ENCODE data around the gene TMEM119.

TMEM119 gene

GRCh38 chr12:108614639-108615038 is 16.8 kb upstream of the TMEM119 start:
- no peak for DNase-seq

DNA sequence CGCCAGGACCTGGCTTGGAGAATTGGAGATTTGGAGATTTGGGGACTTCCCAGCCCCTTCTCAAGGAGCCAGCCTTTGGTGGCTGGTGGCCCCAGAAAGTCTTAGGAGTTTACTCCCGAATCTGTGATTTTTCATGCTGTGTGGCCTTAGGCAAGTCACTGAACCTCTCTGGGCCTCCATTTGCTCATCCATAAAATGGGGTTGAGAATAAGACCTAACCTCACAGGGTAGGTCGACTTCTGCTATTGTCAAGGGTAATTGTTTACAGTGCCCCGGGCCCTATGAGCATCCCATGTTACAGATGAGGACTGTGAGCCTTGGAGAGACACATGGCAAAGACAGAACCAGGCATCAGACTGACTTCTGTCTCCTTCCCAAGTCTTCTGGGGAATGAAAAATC is 16.2 kb upstream of the TMEM119 start:
- no peak for DNase-seq

- no peak for DNase-seq
Observed at GRCh38 chr12:108613548-108613947, 15.7 kb upstream of the TMEM119 start.

- DNase-seq = no peak
Observed at GRCh38 chr12:108612788-108613282, 15.0 kb upstream of the TMEM119 start.

DNA sequence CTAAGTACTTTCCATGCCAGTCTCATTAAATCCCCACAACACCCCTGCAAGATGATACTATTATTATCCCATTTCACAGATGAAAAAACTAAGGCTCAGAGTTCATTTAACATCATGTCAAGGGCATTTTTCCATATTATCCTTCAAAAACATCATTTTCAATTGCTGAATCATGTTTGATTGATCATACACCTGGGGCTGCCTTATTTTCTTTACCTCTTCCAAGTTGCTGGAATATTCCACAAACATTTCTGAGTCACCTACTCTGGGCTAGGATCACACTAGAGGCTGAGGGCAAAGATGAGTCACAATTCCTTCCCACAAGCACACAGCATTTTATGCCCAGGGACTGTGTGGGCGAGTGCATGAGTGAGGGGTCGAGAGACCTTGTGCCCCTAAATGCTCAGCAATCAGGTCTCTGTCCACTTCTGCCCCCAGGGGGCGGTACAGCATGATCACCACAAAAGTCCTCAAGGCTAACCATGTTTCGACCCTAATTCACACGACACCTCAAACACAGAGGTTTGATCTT is 14.1 kb upstream of the TMEM119 start:
- DNase-seq = peak; percentile 29 to 47

DNA sequence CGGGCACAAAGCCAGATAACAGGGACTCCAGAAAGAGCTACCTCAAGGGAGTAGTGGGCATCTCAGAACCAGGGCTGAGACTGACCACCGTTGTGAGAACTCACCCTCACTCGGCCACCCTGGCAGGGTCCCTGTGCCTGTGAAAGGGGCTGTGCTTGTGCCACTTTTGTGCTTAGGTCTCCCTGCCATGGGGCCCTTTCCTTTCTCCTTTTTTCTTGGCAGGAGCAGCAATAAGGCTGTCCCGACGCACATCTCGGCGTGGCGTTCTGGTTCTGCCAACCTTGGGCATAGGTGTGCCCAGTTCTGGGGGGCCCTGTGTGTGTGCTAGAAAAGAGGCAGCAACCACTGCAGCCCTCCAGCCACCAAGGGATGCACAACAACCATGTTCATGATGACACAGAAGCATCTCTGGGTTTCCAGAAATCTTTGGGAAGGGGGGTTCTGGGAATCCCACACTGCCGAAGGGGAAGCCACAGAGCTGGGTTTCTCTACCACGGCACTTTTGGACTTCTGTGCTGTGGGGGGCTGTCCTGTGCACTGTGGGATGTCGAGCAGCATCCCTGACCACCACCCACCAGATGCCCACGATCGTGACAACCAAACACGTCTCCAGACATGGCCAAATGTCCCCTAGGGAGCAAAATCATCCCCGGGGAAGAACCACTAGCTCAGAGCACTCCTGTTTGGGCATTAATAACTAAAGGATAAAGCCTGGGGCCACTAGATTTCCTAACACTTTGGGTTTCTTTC is 13.1 kb upstream of the TMEM119 start:
- no peak for DNase-seq

DNA sequence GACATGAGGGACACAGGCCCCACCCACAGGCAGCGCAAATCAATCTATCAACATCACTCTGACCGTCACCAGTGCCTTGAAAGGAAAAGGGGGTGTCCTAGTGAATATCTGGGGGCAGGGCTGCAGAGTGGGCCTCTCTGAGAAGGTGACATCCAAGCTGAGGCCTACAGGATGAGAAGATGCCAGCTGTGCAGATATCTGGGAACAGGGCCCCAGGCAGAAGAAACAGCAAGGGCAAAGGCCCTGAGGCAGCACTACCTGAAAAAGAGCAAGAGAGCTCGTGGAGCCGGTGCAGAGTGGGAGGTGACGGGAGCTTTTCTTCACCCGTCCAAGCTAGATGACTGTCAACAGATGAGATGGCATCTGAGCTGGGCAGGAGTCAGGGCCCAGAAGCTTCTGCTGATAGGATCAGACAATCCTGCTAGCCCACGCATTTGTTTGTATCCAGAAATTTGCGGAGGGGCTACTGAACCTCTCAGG is 12.5 kb upstream of the TMEM119 start:
- no peak for DNase-seq

GRCh38 chr12:108609537-108610335 is 11.9 kb upstream of the TMEM119 start:
- no peak for DNase-seq

DNA sequence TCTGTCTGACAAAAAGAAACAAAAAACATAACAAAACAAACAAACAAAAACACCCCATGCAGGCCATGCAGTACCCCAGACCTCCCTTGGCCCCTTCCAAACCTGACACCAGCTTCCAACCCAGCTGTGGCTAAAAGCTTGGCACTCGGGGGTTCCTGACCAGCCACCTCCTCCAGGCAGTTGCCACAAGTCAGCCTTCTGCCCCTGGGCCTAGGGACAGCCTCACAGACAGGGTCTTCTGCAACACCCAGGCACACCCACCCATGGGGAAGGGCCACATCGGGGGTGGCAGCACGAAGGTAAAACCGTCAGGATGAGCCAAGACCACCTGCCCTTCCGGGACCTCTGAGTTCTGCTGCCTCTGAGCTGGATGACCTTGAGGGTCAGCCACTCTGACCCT is 10.7 kb upstream of the TMEM119 start:
- DNase-seq = no peak

GRCh38 chr12:108607981-108608600 is 10.2 kb upstream of the TMEM119 start:
- DNase-seq = no peak

- DNase-seq = no peak
Observed at GRCh38 chr12:108606492-108606891, 8.6 kb upstream of the TMEM119 start.

DNA sequence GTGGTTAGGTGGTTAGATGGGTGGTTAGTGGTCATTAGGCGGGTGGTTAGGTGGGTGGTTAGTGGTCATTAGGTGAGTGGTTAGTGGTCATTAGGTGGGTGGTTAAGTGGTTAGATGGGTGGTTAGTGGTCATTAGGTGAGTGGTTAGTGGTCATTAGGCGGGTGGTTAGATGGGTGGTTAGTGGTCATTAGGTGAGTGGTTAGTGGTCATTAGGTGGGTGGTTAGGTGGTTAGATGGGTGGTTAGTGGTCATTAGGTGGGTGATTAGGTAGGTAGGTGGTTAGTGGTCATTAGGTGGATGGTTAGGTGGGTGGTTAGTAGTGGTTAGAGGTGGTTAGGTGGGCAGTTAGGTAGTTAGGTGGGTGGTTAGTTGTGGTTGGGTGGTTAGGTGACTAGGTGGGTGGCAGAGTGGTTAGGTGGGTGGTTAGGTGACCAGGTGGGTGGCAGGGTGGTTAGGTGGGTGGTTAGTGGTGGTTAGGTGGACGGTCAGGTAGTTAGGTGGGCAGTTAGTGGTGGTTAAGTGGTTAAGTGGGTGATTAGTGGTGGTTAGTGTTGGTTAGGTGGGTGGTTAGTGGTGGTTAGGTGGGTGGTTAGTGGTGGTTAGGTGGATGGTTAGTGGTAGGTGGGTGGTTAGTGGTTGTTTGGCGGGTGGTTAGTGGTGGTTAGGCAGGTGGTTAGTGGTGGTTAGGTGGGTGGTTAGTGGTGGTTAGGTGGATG is 8.0 kb upstream of the TMEM119 start:
- no peak for DNase-seq

GRCh38 chr12:108605000-108605689 is 7.3 kb upstream of the TMEM119 start:
- DNase-seq = no peak

DNA sequence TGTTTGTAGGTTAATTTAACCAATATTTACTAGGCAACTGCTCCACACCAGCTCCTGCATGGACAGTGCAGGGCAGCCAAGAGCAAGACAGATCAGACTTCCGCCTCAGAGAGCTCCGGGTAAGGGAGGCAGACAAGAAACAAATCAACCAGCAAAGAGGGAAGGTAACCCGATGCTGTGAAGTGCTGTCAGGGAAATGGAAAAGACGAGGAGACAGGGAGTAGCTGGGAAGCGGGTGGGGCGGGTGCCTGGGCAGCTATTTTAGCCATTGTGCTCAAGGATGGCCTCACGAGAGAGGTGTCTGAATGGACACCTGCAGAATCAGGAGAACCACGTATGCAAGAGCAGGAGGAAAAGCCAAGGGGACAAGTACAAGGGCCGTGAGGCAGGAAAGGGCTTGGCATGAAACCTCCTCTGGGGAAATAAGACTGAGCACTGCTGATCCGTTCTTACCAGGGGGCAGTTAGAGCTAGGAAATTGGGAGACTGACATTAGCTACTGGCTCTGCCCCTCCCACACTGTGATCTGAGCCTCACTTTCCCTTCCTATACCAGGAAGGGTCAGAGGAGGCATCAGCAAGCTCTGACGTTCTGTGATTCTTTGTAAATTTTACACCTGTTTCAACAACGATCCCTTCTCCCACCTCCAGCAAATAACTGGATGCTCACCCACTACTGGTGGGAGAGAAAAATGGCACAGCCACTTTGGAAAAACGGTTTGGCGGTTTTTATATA is 6.5 kb upstream of the TMEM119 start:
- DNase-seq = no peak

GRCh38 chr12:108603743-108604142 is 5.9 kb upstream of the TMEM119 start:
- DNase-seq = no peak

DNA sequence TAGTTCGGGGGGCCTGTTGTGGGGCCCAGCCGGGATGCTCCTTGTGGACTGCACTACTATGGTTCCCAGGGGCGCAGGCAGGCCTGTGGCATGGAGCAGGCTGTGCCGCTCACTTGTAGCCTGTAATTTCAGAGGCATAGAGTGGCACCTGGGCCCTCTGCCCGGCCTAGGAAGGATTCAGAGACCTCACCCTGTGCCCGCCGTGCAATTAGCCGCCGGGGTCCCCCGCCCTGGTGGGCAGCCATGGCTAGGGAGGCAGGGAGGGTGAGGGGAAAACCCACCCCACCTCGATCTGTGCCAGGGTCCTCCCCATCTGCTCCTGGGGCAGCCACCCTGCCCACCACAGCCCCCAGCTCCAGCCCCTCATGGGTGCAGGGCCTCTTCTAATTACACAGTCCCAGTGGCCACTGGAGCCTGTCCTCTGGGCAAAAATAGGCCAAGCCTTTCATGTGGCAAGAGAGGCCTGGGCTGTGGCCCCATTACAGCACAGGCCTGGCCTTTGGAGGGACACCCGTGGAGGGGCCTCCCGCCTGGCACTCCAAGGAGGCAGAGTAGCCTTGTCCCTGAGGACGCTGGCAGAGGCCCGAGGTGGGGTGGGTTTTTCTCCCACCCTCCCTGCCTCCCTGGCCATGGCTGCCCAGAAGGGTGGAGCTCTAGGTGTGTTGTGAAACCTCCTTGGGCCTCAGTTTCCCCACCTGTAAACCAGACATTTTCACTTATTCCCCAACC is 5.3 kb upstream of the TMEM119 start:
- no peak for DNase-seq

- no peak for DNase-seq
Observed at GRCh38 chr12:108602209-108602705, 4.4 kb upstream of the TMEM119 start.

DNA sequence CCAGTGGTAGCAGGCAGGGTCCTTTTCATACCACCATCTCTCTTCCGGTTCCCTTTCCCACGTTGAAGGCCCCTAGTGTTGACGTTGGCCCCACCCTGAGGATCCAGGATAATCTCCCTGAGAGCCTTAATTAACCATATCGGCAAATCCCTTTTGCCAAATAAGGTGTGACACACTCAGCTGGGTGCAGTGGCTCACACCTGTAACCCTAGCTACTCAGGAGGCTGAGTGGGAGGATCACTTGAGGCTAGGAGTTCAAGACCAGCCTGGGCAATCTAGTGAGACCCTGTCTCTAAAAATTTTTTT is 2.8 kb upstream of the TMEM119 start:
- DNase-seq = no peak

DNA sequence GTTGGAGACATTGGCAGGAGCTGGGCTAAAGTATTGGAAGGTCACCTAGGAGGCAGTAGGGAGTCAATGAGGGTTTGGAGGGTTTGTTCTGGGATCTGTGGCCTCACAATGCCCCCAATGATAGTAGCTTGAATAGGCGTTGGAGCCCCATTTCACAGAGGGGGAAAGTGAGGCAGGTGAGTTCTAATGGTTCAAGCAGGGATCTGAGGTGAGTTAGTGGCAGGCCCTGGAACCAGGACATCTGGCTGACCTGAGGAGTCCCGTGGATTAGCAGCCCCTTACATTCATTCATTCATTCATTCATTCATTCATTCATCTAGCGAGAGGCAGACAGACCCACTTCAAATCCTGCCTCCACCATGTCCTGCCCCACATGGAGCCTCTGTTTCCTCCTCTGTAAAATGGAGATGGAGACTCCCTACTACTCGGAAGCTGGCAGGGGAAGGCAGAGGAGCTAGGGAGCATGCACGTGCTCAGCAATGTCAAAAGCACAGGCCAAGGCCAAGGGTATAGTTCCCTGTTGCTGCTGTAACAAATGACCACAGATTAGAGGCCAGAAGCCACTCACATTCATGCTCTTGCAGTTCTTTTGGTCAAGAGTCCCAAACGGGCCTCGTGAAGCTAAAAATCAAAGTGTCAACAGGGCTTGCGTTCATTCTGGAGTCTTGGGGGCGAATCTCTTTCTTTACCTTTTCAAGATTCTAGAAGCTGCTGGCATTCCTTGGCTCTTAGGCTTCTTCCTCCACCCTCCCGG is 2.2 kb upstream of the TMEM119 start:
- DNase-seq = no peak

DNA sequence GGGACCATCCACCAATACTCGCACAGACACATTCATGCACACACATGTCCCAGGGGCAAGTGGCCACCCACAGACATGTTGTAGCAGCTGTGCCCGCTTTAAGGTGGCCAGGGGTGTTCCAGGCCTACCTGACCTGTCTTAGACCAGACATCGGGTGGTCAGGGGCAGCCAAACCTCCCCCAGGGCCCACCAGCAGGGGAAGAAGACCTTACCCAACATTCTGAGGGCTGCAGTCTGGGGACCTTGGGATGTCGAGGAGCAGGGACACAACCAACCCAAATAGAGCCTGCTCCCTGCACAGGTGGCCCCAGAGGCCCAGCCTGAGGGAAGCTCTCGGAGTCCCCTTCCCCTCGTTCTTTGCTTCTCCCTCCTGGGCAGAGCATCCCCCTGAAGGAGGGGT is 1.7 kb upstream of the TMEM119 start:
- DNase-seq = no peak
